RWPE2 (cell line): Measurements from ENCODE around the gene USP15.

ENCODE experiments used
- ATAC-seq: fragments of 200-7000 bp; cut with Tn5 transposase; 3 replicates; pipeline ENCODE4 v1.9.1; 2021; ENCODE audit warnings: low read depth
- DNase-seq: peaks from one replicate; pipeline ENCODE4 v3.0.0-alpha.2; 2020; ENCODE audit warnings: low spot score
- H3K27ac ChIP-seq: fragments of 450-650 bp; 2 replicates; pipeline ENCODE4 v1.5.1; 2017; ENCODE audit warnings: mild to moderate bottlenecking; ENCODE audit not compliant: poor library complexity, severe bottlenecking
- H3K27me3 ChIP-seq: fragments of 250-450 bp; sonication (Bioruptor Pico); 2 replicates; pipeline ENCODE4 v1.5.1; 2021; ENCODE audit warnings: mild to moderate bottlenecking, moderate library complexity; ENCODE audit not compliant: insufficient read depth, poor library complexity, severe bottlenecking
- H3K36me3 ChIP-seq: fragments of 250-450 bp; sonication (Bioruptor Pico); 2 replicates; pipeline ENCODE4 v1.5.1; 2020; ENCODE audit warnings: low read depth, mild to moderate bottlenecking, moderate library complexity
- H3K4me1 ChIP-seq: fragments of 250-450 bp; sonication (Bioruptor Pico); 2 replicates; pipeline ENCODE4 v1.5.1; 2021; ENCODE audit warnings: mild to moderate bottlenecking, moderate library complexity; ENCODE audit not compliant: insufficient read depth, poor library complexity, severe bottlenecking
- H3K4me3 ChIP-seq: fragments of 250-450 bp; sonication (Bioruptor Pico); 2 replicates; pipeline ENCODE4 v1.5.1; 2021; ENCODE audit warnings: mild to moderate bottlenecking, moderate library complexity; ENCODE audit not compliant: severe bottlenecking
- H3K9me3 ChIP-seq: fragments of 250-450 bp; sonication (Bioruptor Pico); 2 replicates; pipeline ENCODE4 v1.5.1; 2021; ENCODE audit warnings: mild to moderate bottlenecking, moderate library complexity; ENCODE audit not compliant: severe bottlenecking
- CTCF ChIP-seq: fragments of 450-650 bp; IDR thresholded peaks from one replicate; pipeline ENCODE4 v1.5.1; 2017; ENCODE audit warnings: mild to moderate bottlenecking, moderate library complexity; ENCODE audit not compliant: poor library complexity, severe bottlenecking

The USP15 gene

DNA sequence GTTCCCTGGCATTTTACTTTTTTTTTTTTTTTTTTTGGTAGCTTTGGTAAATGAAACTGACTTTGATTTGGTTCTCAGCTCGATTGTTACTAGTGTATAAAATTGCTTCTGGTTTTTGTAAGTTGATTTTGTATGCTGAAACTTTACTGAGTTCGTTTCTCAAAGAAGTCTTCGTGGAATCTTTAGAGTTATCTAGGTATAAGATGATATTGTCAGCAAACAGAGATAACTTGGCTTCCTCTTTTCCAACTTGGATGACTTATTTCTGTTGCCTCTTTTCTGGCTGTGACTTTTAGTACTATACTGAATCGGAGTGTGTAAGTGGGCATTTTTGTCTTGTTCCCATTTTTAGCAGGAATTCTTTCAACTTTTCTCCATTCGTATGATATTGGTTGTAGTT is 28.1 kb downstream of the USP15 start:
- Histone ChIP-seq H3K36me3 (peaks cover 22% of the 10 kb centered on the region; the same call in 1 of the 2 replicates), H3K4me1 (no peaks in the 10 kb centered on the region), H3K9me3 (peaks cover 12% of the 10 kb centered on the region), H3K27me3 (no peaks in the 10 kb centered on the region), H3K4me3 (no peak overlapping the region), H3K27ac (no peak overlapping the region)
- DNase-seq (no peak), ATAC-seq (no peak)
- no peak for TF ChIP-seq CTCF

- ATAC-seq (no peak), DNase-seq (no peak)
- H3K27ac ChIP-seq: no peak overlapping the region
- TF ChIP-seq CTCF: no peak
- H3K27me3 ChIP-seq: no peaks in the 10 kb centered on the region
- no peaks in the 10 kb centered on the region for H3K4me1 ChIP-seq
- H3K9me3 ChIP-seq: peaks cover 10% of the 10 kb centered on the region
- peaks cover 32% of the 10 kb centered on the region for H3K36me3 ChIP-seq
- H3K4me3 ChIP-seq: no peak overlapping the region
Measured at GRCh38 chr12:62290846-62291245, 30.6 kb downstream of the USP15 start.

DNA sequence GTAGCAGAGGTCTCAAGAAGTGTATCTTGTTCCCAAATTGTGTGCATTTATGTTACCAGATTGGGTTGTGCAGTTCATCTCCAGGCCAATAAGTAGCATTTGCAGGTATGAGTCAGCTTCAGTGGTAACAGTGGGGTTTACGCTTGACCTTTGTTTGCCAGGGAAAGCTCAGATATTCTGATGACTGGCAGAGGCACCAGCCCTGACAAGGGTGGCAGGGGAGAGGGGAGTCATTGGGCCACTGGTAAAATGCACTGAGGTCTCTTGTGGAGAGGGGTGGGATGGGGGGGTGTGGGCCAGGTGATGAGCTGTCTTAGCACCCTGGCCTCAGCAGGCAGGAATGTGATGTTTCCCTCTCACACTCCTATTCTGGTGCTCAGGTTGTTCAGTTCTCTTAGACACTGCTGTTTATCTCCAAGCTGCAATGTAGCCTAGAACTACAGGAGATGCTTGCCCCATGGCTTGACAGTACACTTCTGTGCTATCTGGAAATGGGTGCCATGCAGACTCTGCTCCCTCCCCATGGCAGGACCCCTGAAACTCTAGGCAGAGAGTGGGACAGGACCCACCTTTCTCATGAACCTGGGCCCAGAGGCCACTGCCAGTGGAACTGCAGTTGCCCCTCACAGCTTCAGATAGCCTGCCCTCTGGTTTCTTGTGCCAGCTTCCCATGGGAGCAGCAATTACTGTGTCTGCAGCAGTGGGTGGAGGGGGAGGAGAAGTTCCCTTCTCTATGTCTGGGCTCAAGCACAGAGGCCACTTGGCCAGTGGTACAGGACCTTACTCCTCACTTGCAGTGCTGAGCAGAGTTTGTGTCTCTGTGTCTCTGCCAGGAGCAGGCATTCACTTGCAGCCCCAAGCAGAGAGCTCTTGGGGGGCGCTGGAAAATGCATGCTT is 31.9 kb downstream of the USP15 start:
- Histone ChIP-seq H3K27me3 (no peaks in the 10 kb centered on the region), H3K4me1 (no peaks in the 10 kb centered on the region), H3K9me3 (peaks cover 10% of the 10 kb centered on the region), H3K27ac (no peak overlapping the region), H3K4me3 (no peak overlapping the region), H3K36me3 (peaks cover 34% of the 10 kb centered on the region)
- ATAC-seq (no peak), DNase-seq (no peak)
- TF ChIP-seq CTCF: no peak

DNA sequence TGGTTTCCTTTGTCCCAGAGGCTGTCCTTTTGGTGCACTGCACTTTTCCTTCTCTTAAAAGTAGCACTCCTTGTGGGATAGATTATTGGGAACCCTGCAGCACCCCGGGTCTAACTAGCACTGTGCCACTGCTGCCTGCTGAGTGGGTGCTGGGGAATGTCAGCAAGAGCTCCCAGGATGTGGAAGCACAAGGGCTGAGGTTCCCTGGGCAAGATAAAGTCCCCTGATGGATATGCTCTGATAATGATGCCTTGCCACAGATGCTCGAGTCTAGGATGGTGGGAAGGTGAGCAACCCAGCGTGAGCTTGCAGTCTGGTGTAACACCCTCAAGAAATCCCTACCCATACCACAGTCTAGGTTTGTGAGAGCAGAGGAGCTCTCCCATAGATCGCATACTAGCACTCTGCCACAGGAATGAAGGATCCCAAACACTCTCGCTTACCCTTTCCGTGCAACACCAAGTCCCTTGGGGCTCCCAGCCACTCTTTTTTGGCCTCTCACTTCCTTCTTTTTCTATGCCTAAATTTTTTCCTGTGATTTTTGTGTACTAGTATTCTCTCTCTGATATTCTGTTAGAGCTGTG is 32.6 kb downstream of the USP15 start:
- Histone ChIP-seq H3K27me3 (no peaks in the 10 kb centered on the region), H3K9me3 (peaks cover 9% of the 10 kb centered on the region), H3K27ac (no peak overlapping the region), H3K36me3 (peaks cover 31% of the 10 kb centered on the region), H3K4me3 (no peak overlapping the region), H3K4me1 (no peaks in the 10 kb centered on the region)
- TF ChIP-seq CTCF: no peak
- DNase-seq (no peak), ATAC-seq (no peak)

DNA sequence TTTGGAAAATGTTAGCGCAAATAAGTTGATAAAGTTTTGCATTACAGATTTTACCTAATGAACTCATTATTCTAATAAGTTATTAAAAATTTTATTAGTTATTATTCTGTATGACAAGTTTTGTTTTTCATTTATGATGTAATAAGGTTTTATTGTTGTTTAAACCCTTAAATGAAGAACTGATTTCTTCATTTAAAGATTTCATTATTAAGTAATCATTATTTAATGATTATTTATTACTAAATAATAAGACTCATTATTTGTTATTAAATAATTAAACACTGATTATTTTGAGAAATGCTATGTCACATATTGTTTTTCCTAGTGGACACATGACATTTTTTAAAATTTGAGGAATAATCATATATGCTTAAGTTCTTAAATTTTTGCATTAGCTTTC is 34.2 kb downstream of the USP15 start:
- peaks cover 31% of the 10 kb centered on the region for H3K36me3 ChIP-seq
- ATAC-seq (no peak), DNase-seq (no peak)

More for the DNA sequence above, 34.2 kb downstream of the USP15 start:
- H3K4me1 ChIP-seq: no peaks in the 10 kb centered on the region
- TF ChIP-seq CTCF: no peak
- H3K27ac ChIP-seq: no peak overlapping the region
- no peaks in the 10 kb centered on the region for H3K27me3 ChIP-seq
- peaks cover 8% of the 10 kb centered on the region for H3K9me3 ChIP-seq
- no peak overlapping the region for H3K4me3 ChIP-seq
